NCI-H2029 (cell line): ENCODE results near the gene SLC36A2.
"Not testable (repeated sequence)": the region's sequence is repeated elsewhere in the genome, so short reads cannot be mapped to it uniquely, and the experiment has no call there.

ENCODE experiments used
- DNase-seq: peaks from one replicate; lab custom pipeline; 2025; lab: John Stamatoyannopoulos, UW

Gene SLC36A2

DNA sequence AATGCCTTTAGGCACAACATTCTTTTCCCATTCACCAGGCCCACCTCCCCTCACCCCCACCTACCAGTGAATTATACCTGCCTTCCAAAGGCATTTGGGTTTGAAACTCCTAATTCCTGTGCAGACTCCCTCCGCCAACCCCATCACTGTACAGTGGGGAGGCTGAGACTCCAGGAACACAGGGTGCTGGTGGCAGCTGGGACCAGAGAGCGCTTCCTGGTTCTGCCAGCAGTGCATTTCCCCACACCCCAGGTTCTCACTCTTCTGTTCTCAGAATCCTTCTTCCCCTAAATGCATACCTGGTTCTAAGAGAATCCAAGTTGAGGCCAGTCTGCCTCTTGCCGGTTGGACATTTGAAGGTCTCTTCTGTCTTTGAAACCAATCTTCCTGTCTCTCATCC lies 21.1 kb downstream of the SLC36A2 start:
- no peak for DNase-seq

- DNase-seq, result no peak
These were observed 26.9 kb downstream of the SLC36A2 start for GRCh38 chr5:151320481-151320880.

DNA sequence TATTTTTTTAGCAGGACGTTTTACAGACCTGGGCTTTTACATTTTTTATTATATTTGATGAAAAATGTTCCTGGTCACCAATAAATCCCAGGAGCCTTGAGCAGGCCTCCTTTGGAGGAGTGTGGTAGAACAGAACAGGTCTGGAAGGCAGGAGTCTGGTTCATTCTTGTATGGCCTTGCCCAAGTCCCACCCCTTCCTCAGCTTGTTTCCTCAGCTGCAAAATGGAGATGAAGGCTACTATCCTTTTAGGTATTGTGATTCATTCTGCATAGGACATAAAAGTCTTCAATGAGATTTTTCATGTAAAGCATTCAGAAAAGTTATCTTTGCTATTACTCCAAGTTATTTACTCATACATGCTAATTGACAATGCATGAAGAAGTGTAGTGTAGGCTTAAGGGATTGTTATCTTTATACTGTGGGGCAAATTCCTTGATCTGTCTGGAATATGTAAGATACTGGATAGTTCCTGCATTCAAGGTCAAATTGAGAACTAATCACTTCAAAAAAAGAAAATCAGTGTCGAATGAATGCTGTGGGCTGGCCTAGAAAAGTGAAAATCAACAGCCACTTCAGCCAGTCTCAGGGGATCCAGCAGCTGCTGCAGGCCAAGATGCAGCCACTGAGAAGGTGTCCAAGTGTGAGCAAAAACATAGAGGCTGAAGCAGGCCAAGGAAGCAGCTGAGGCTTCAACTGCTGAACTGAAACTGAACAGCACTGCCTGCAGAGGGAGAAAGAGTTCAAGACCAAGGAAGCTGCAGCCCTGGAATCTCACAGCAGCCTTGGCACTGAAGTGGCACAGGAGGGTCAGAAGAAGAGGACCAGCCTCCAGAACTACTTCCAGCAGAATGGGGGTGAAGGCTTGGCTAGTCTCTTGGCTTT lies 28.3 kb downstream of the SLC36A2 start:
- DNase-seq, result no peak

- no peak for DNase-seq
These were observed 29.5 kb downstream of the SLC36A2 start for GRCh38 chr5:151317871-151318270.

GRCh38 chr5:151315998-151316597 lies 31.3 kb downstream of the SLC36A2 start:
- peak; percentile 60 for DNase-seq

DNA sequence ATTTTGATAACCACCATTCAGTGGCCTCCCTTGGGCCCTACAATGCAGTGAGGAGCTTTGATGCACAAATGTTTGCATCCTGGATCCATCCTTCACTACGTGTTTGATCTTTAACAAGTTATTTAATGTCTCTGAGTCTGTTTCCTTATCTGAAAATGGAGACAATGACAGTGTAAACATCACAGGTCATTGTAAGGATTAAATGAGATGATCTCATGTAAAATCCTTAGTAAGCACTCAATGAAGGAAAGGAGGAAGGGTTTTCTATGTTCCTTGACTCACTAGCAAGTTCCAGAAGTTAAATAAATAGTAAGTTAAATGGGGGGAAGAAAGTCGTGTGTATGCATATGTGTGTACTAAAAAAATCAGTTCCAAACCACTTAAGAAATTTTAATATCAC lies 34.0 kb downstream of the SLC36A2 start:
- no peak for DNase-seq

GRCh38 chr5:151312756-151313324 lies 34.5 kb downstream of the SLC36A2 start:
- DNase-seq, result no peak

DNA sequence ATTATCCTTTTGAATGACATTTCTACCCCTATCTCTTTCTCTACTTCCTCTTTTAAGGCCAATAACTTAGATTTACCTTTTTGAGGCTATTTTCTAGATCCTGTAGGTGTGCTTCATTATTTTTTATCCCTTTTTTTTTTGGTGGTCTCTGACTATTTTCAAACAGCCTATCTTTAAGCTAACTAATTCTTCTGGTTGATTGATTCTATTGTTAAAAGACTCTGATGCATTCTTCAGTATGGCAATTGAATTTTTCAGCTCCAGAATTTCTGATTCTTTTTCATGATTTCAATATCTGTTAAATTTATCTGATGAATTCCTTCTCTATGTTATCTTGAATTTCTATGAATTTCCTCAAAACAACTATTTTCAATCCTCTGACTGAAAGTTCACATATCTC lies 36.4 kb downstream of the SLC36A2 start:
- no peak for DNase-seq

- DNase-seq, result not testable (repeated sequence)
These were observed 37.5 kb downstream of the SLC36A2 start for GRCh38 chr5:151309821-151310220.

DNA sequence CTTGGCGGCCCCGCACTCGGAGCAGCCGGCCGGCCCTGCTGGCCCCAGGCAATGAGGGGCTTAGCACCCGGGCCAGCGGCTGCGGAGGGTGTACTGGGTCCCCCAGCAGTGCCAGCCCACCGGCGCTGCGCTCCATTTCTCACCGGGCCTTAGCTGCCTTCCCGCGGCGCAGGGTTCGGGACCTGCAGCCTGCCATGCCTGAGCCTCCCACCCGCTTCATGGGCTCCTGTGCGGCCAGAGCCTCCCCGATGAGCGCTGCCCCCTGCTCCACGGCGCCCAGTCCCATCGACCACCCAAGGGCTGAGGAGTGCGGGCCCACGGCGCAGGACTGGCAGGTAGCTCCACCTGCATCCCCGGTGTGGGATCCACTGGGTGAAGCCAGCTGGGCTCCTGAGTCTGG lies 38.1 kb downstream of the SLC36A2 start:
- not testable (repeated sequence) for DNase-seq

GRCh38 chr5:151303666-151304065 lies 43.7 kb downstream of the SLC36A2 start, which contains the start of gene SLC36A3:
TSS of gene SLC36A3 (minus strand) at chr5:151303766. CDS start at chr5:151303354, 412 bp downstream.
- no peak for DNase-seq

- no peak for DNase-seq
These were observed 49.1 kb downstream of the SLC36A2 start for GRCh38 chr5:151298063-151298855.

- no peak for DNase-seq
These were observed 50.4 kb downstream of the SLC36A2 start for GRCh38 chr5:151296974-151297373.

DNA sequence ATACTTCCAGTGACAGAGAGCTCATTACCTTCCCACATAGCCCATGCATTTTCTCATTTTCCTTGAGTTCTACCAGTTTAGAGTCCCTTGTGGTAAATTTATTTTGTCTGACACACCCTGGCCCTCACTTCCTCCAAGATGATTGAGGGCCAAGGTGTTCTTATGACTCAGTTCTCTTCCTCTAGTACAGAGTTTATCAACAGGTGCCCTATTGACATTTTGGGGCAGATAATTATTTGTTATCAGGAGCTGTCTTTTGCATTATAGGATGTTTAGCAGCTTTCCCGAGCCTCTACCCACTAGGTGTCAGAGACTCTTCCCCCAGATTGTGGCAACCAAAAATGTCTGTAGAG lies 50.9 kb downstream of the SLC36A2 start:
- no peak for DNase-seq

- DNase-seq, result no peak
These were observed 51.4 kb downstream of the SLC36A2 start for GRCh38 chr5:151295791-151296477.

- DNase-seq, result no peak
These were observed 52.2 kb downstream of the SLC36A2 start for GRCh38 chr5:151295138-151295537.

DNA sequence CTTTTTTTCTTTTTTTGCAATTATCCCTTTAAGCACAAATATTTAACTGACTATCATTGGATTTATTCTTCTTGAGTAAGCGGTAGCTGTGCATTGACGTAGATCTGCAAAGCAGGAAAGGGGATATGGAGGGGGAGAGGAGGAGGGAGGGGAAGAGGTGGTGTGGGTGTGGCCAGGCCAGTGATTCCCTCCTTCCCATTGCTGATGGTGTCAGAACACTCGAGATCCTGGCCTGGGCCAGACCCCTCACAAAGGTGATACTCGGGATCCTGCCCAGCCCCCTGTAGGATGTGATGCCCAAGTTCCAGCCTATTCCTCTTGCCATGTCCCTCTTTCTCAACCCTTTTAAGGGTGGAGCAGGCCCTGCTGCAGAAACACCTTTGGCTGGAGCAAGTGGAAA lies 53.7 kb downstream of the SLC36A2 start:
- DNase-seq, result no peak

- peak; percentile 50 for DNase-seq
These were observed 59.2 kb downstream of the SLC36A2 start for GRCh38 chr5:151288180-151288579.

DNA sequence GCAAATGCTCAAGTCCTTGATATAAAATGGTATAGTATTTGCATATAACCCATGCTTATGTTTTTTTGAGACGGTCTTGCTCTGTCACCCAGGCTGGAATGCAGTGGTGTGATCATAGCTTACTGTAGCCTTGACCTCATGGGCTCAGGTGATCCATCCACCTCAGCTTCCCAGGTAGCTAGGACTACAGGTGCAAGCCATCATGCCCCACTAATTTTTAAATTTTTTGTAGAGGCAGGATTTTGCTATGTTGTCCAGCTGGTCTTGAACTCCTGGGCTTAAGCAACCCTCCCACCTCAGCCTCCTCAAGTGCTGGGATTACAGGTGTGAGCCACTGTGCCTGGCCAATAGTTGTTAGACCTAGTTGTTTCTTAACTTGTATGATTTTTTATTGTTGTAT lies 61.1 kb downstream of the SLC36A2 start:
- DNase-seq, result no peak

DNA sequence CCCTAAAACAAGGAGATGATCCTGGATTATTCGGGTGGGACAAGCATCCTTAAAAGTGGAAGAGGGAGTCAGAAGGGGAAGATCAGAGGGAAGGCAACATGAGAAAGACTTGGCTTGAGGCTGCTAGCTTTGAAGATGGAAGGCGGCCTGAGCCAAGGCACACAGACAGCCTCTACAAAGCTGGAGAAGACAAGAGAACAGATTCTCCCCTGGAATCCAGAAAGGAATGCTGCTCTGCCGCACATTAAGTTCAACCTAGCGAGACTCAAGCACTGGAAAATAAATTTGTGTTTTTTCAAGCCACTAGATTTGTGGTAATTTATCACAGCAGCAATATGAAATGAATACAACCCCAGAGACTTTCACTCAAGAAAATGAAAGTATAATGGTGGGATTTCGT lies 61.7 kb downstream of the SLC36A2 start:
- DNase-seq, result no peak

DNA sequence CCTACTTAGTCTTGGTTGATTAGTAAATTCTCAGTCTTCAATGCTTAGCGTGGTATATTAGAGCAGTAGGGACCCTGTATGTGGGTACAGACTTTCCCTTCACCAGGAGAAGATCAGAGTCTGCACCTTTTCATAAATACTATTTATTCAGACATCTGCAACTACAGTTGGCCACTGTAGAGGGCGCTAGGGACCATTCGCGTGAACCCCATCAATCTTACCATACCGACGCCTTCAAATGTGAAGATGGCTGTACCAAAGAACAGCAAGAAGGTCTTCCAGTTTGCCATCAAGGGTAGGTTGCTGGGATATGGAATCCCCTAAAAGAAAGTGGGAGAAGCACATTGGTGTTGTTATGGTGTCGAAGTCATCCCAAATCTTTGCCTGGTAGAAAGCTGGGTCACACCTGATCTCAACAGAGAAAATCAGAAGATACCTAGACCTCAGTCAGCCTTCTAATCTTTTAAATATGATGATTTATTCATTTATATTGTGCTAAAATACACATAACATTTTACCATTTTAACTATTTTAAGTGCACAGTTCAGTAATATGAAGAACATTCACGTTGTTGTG lies 62.9 kb downstream of the SLC36A2 start:
- DNase-seq, result no peak
